K562 (cell line): ENCODE data around the gene TMEM131L. TPM values are rescaled to one million over a fixed set of nuclear protein-coding genes. Genes with fewer than 3 reads are reported as not detected.

Source experiments
- ATAC-seq: fragments of 200-7000 bp; cut with Tn5 transposase; 3 replicates; pipeline ENCODE4 v1.9.1; 2020; ENCODE audit warnings: moderate library complexity
- BruUV-seq: library from RNA; stranded (reverse); fragments of 400-500 nt; replicated peaks from 2 replicates; lab custom pipeline; 2021; lab: Mats Ljungman, UMichigan
- CTCF ChIA-PET: fragments of 300-600 bp; formaldehyde crosslinking; extraction: SDS; loops from one replicate; lab custom pipeline; 2021; ENCODE audit warnings: low intra/inter-chr PET ratio; lab: Yijun Ruan, JAX
- POLR2A ChIA-PET: fragments of 300-600, 350-650 bp; sonication (Branson Sonifier 250); formaldehyde crosslinking; extraction: SDS; loops from one replicate; lab custom pipeline; 2021; ENCODE audit warnings: antibody characterized with exemption, inconsistent platforms; lab: Yijun Ruan, JAX
- DNase-seq, 4 experiments: peaks; one replicate each; pipeline versions ENCODE4 v3.0.0 to v3.0.0-alpha.2; 2011 to 2018; ENCODE audit warnings: low spot score in 3 of 4, mixed read lengths in 3 of 4; ENCODE audit errors: extremely low read depth in 1 of 4
- FAIRE-seq: peaks from 2 replicates; lab custom pipeline; 2011; peaks lifted over from hg19 to GRCh38; lab: Jason Lieb, UNC
- H2AFZ ChIP-seq: 2 replicates; pipeline ENCODE4 v1.6.0; 2011; ENCODE audit warnings: low read depth, low read length, control low read depth, inconsistent platforms
- H3K27ac ChIP-seq: fragments of 200-600 bp; 3 replicates; pipeline ENCODE4 v1.8.0; 2011; ENCODE audit warnings: low read depth, mild to moderate bottlenecking, control low read depth, inconsistent platforms, low read length, moderate library complexity, mixed read lengths; ENCODE audit errors: extremely low read depth
- H3K27me3 ChIP-seq, 2 experiments: fragments of 300-600 bp in 1 of 2; 2 replicates in 1 of 2; 3 replicates in 1 of 2; pipeline versions ENCODE4 v1.6.0 to v1.8.0; 2011; ENCODE audit warnings: inconsistent platforms in 2 of 2, low read length in 2 of 2, mild to moderate bottlenecking in 1 of 2, mixed read lengths in 1 of 2, moderate library complexity in 1 of 2; ENCODE audit not compliant: control insufficient read depth in 2 of 2, insufficient read depth in 2 of 2
- H3K36me3 ChIP-seq: fragments of 300-600 bp; 3 replicates; pipeline ENCODE4 v1.8.0; 2011; ENCODE audit warnings: mild to moderate bottlenecking, low read length, inconsistent platforms; ENCODE audit not compliant: control insufficient read depth, insufficient read depth
- H3K4me1 ChIP-seq, 2 experiments: fragments of 200-600 bp in 1 of 2; replicated peaks in 1 of 2; 2 replicates in 1 of 2; 3 replicates in 1 of 2; pipeline versions ENCODE4 v1.5.1 to v1.8.0; 2011; ENCODE audit warnings: inconsistent platforms in 2 of 2, low read length in 2 of 2, mild to moderate bottlenecking in 1 of 2, mixed read lengths in 1 of 2, moderate library complexity in 1 of 2; ENCODE audit not compliant: control insufficient read depth in 2 of 2, insufficient read depth in 2 of 2
- H3K4me2 ChIP-seq: 2 replicates; pipeline ENCODE4 v1.6.1; 2011; ENCODE audit warnings: low read length, control low read depth, inconsistent platforms, mixed read lengths; ENCODE audit not compliant: insufficient read depth
- H3K4me3 ChIP-seq: fragments of 200-600 bp; sonication (generic), shearing (Covaris generic); 2 replicates; pipeline ENCODE4 v1.5.1; 2016; ENCODE audit warnings: control low read depth, inconsistent platforms
- H3K79me2 ChIP-seq: fragments of 200-600 bp; 3 replicates; pipeline ENCODE4 v1.8.0; 2011; ENCODE audit warnings: low read length, inconsistent platforms; ENCODE audit not compliant: control insufficient read depth, insufficient read depth
- H3K9ac ChIP-seq, 2 experiments: 2 replicates each; pipeline versions ENCODE4 v1.6.0 to v1.6.1; 2011; ENCODE audit warnings: low read depth in 2 of 2, low read length in 2 of 2, control low read depth in 1 of 2, inconsistent platforms in 1 of 2, mild to moderate bottlenecking in 1 of 2, mixed read lengths in 1 of 2; ENCODE audit not compliant: insufficient read depth in 1 of 2
- H3K9me1 ChIP-seq: one replicate; pipeline ENCODE4 v1.6.0; 2011; ENCODE audit warnings: inconsistent platforms, mild to moderate bottlenecking, low read length, moderate library complexity; ENCODE audit not compliant: control insufficient read depth, insufficient read depth
- H3K9me3 ChIP-seq: replicated peaks from 2 replicates; pipeline ENCODE4 v1.5.1; 2011; ENCODE audit warnings: low read depth, low read length, inconsistent platforms; ENCODE audit not compliant: control insufficient read depth, insufficient read depth
- H4K20me1 ChIP-seq: replicated peaks from 2 replicates; pipeline ENCODE4 v1.6.1; 2011; ENCODE audit warnings: low read length, inconsistent platforms, mixed read lengths; ENCODE audit not compliant: control insufficient read depth, insufficient read depth
- CHD1 ChIP-seq: fragments of 200-600 bp; sonication (generic); IDR thresholded peaks from one replicate; pipeline ENCODE4 v1.6.1; 2012; ENCODE audit warnings: mild to moderate bottlenecking, moderate library complexity, low read length, inconsistent platforms
- HIVEP1 ChIP-seq: fragments of 250-450 bp; sonication (Bioruptor Pico); IDR thresholded peaks from 2 replicates; pipeline ENCODE4 v1.4.0; 2020; ENCODE audit warnings: mild to moderate bottlenecking
- POLR2A ChIP-seq: fragments of 450-650 bp; conservative IDR thresholded peaks from 2 replicates; pipeline ENCODE4 v1.6.1; 2016
- RAD51 ChIP-seq: fragments of 450-650 bp; IDR thresholded peaks from 2 replicates; pipeline ENCODE4 v1.7.1; 2016; ENCODE audit warnings: low read depth, mild to moderate bottlenecking, borderline replicate concordance
- RUNX1 ChIP-seq: sonication (generic); IDR thresholded peaks from 2 replicates; pipeline ENCODE4 v1.6.1; 2016; ENCODE audit warnings: antibody characterized with exemption, low read depth
- SMAD1 ChIP-seq: fragments of 150-350 bp; IDR thresholded peaks from 2 replicates; pipeline ENCODE4 v1.6.1; 2014; ENCODE audit warnings: low read length, low read depth; ENCODE audit not compliant: partially characterized antibody
- SP2 ChIP-seq: IDR thresholded peaks from 2 replicates; pipeline ENCODE4 v1.6.1; 2011; ENCODE audit warnings: mild to moderate bottlenecking, low read depth, low read length, moderate library complexity; ENCODE audit not compliant: poor library complexity, severe bottlenecking; ENCODE audit errors: extremely low read depth
- TCF15 ChIP-seq: fragments of 250-450 bp; sonication (Bioruptor Pico); IDR thresholded peaks from 2 replicates; pipeline ENCODE4 v1.8.0; 2022; ENCODE audit warnings: moderate library complexity, mild to moderate bottlenecking, inconsistent platforms
- TFAM ChIP-seq: fragments of 250-450 bp; sonication (Bioruptor Pico); conservative IDR thresholded peaks from 2 replicates; pipeline ENCODE4 v1.5.0; 2021; ENCODE audit warnings: mild to moderate bottlenecking, moderate library complexity
- ZBTB43 ChIP-seq: sonication (generic); formaldehyde crosslinking; IDR thresholded peaks from 2 replicates; pipeline ENCODE4 v1.8.0; 2023; ENCODE audit warnings: mild to moderate bottlenecking, missing genetic modification reagents
- ZBTB8A ChIP-seq: fragments of 450-650 bp; IDR thresholded peaks from 2 replicates; pipeline ENCODE4 v1.6.1; 2018; ENCODE audit warnings: mild to moderate bottlenecking, moderate library complexity; ENCODE audit not compliant: partially characterized antibody
- ZNF347 ChIP-seq: fragments of 450-650 bp; formaldehyde crosslinking; IDR thresholded peaks from 2 replicates; pipeline ENCODE4 v1.4.0; 2020; ENCODE audit warnings: low read depth, mild to moderate bottlenecking, moderate library complexity
- WGBS: fragments of 100-300 bp; shearing (Covaris generic); methylation state at CpG from one replicate; pipeline ENCODE4 v1.1.6; 2016; ENCODE audit warnings: low coverage, mixed read lengths; ENCODE audit not compliant: insufficient coverage; ENCODE audit errors: missing lambda C conversion rate; 5-methylcytosine and 5-hydroxymethylcytosine counted together
- in situ Hi-C: fragments of 300-500 bp; cut with MboI; formaldehyde crosslinking; loops from 4 replicates; pipeline ENCODE4 v1.15.0; 2018; ENCODE audit warnings: inconsistent platforms, mixed read lengths
- intact Hi-C: fragments of 100-400 bp; cut with micrococcal nuclease; formaldehyde crosslinking; loops from 2 replicates; pipeline ENCODE4 v1.14.2; 2022
- polyA plus RNA-seq, 8 experiments: library from polyadenylated mRNA; depleted of rRNA in 4 of 8; stranded (reverse) in 5 of 8; unstranded in 3 of 8; fragments of >200 nt; fragmentation: Nextera tagmentation in 2 of 8; fragmentation: Illumina TruSeq in 1 of 8; extraction: Ambion mirVana in 2 of 8; extraction: Trizol in 1 of 8; gene quantifications; 2 replicates each; pipeline versions ENCODE4 v1.2.1 to v1.2.3, GENCODE V29; 2011 to 2014; ENCODE audit warnings: inconsistent platforms in 1 of 8, missing spikeins in 1 of 8
- total RNA-seq, 7 experiments: library from RNA; depleted of rRNA in 6 of 7; stranded (reverse); fragments of >200 nt in 6 of 7; fragmentation: Illumina TruSeq in 2 of 7; extraction: Trizol in 2 of 7; gene quantifications; 2 replicates each; pipeline versions ENCODE4 v1.2.1 to v1.2.3, GENCODE V29; 2011 to 2021; ENCODE audit warnings: low replicate concordance in 1 of 7

TMEM131L gene
- total and polyA plus RNA-seq, 9 of the 15 experiments (the other 6 are each of a cell fraction or from before 2014, with no cell fraction given) = 1.2 to 20.8 (median 12.9) TPM

- TF ChIP-seq ZBTB43 (CRISPR knock-in tag) (no peak), ZBTB8A (no peak), POLR2A (no peak), RAD51 (no peak), ZNF347 (CRISPR knock-in tag) (no peak), TCF15 (no peak)
These were observed 77.2 kb downstream of the TMEM131L start (continued) for GRCh38 chr4:153543351-153543750.

GRCh38 chr4:153545822-153546221 lies 79.7 kb downstream of the TMEM131L start:
- Histone ChIP-seq H3K4me2 (no peak overlapping the region), H3K9ac (no peak overlapping the region), H2AFZ (no peak overlapping the region), H4K20me1 (peaks cover 5% of the 10 kb centered on the region), H3K9me3 (no peaks in the 10 kb centered on the region), H3K79me2 (peaks cover 4% of the 10 kb centered on the region; the same call in 1 of the 3 replicates), H3K36me3 (peaks cover 2% of the 10 kb centered on the region; the same call in 1 of the 3 replicates), H3K4me3 (no peak overlapping the region), H3K4me1 (no peaks in the 10 kb centered on the region; a peak in 2 of 5 replicates), H3K9me1 (no peaks in the 10 kb centered on the region), H3K27me3 (no peaks in the 10 kb centered on the region), H3K27ac (no peak overlapping the region)
- intact Hi-C loops = no loop called here
- TF ChIP-seq SP2 (no peak), CHD1 (no peak), RUNX1 (no peak), TFAM (CRISPR knock-in tag) (no peak), SMAD1 (no peak), HIVEP1 (CRISPR knock-in tag) (no peak)
- no peak for DNase-seq
- WGBS = 83% methylated on average over 8 of the region's 8 CpGs
- no peak for ATAC-seq
- POLR2A ChIA-PET = interaction anchor here (0.6 kb wide), 1 partner anchor 10 kb away, joined by 4 read pairs; no protein-coding TSS in a partner anchor
- in situ Hi-C loops = no loop called here
- BruUV-seq = no TSS peak
- FAIRE-seq = no peak
- CTCF ChIA-PET = no interaction called here
